IMR-90 (cell line): Measurements from ENCODE around the gene KCNH5. TPM values are rescaled to one million over a fixed set of nuclear protein-coding genes. Genes with fewer than 3 reads are reported as not detected.

Experiments
- ATAC-seq: fragments of 200-7000 bp; cut with Tn5 transposase; 2 replicates; pipeline ENCODE4 v1.9.1; 2020; ENCODE audit warnings: low read depth, mild to moderate bottlenecking, moderate library complexity
- BruUV-seq: library from RNA; stranded (reverse); fragments of 400-500 nt; replicated peaks from 2 replicates; lab custom pipeline; 2021; lab: Mats Ljungman, UMichigan
- CTCF ChIA-PET: fragments of 300-600 bp; formaldehyde crosslinking; extraction: SDS; loops from one replicate; lab custom pipeline; 2021; ENCODE audit warnings: antibody characterized with exemption; lab: Yijun Ruan, JAX
- POLR2A ChIA-PET: fragments of 300-600 bp; sonication (Branson Sonifier 250); formaldehyde crosslinking; loops from one replicate; lab custom pipeline; 2022; ENCODE audit warnings: antibody characterized with exemption; ENCODE audit not compliant: unreplicated experiment; lab: Charles Lee
- DNase-seq: peaks from one replicate; pipeline ENCODE4 v3.0.0; 2013
- H2AFZ ChIP-seq: replicated peaks from 2 replicates; pipeline ENCODE3; 2013; ENCODE audit warnings: low read length, mild to moderate bottlenecking; ENCODE audit not compliant: poor library complexity
- H2AK5ac ChIP-seq: 2 replicates; pipeline ENCODE4 v1.6.1; 2013; ENCODE audit warnings: low read depth, low read length, inconsistent platforms
- H2AK9ac ChIP-seq: replicated peaks from 2 replicates; pipeline ENCODE3; 2013; ENCODE audit warnings: mild to moderate bottlenecking, low read depth, low read length, moderate library complexity; ENCODE audit not compliant: poor library complexity
- H2BK120ac ChIP-seq: 2 replicates; pipeline ENCODE4 v1.6.1; 2013; ENCODE audit warnings: low read depth, low read length, inconsistent platforms
- H2BK15ac ChIP-seq: 3 replicates; pipeline ENCODE4 v1.6.1; 2013; ENCODE audit warnings: low read depth, low read length, inconsistent platforms
- H2BK20ac ChIP-seq: 2 replicates; pipeline ENCODE4 v1.6.1; 2013; ENCODE audit warnings: low read depth, mild to moderate bottlenecking, inconsistent platforms, low read length, moderate library complexity
- H2BK5ac ChIP-seq: 2 replicates; pipeline ENCODE4 v1.6.1; 2013; ENCODE audit warnings: mild to moderate bottlenecking, low read depth, low read length, inconsistent platforms; ENCODE audit not compliant: poor library complexity, severe bottlenecking
- H3K14ac ChIP-seq: replicated peaks from 2 replicates; pipeline ENCODE4 v1.6.1; 2013; ENCODE audit warnings: low read depth, low read length, inconsistent platforms
- H3K18ac ChIP-seq: 2 replicates; pipeline ENCODE4 v1.6.1; 2013; ENCODE audit warnings: low read depth, low read length, control low read depth
- H3K23ac ChIP-seq: 2 replicates; pipeline ENCODE4 v1.6.1; 2013; ENCODE audit warnings: low read depth, low read length, inconsistent platforms
- H3K27ac ChIP-seq: 2 replicates; pipeline ENCODE4 v1.5.1; 2013; ENCODE audit warnings: mild to moderate bottlenecking, control low read depth, low read length; ENCODE audit not compliant: insufficient read depth
- H3K27me3 ChIP-seq: 2 replicates; pipeline ENCODE4 v1.6.1; 2013; ENCODE audit warnings: low read length; ENCODE audit not compliant: control insufficient read depth, insufficient read depth
- H3K36me3 ChIP-seq: 2 replicates; pipeline ENCODE4 v1.6.1; 2013; ENCODE audit warnings: low read length, mixed read lengths; ENCODE audit not compliant: control insufficient read depth, insufficient read depth
- H3K4ac ChIP-seq: 2 replicates; pipeline ENCODE4 v1.6.1; 2013; ENCODE audit warnings: low read depth, low read length, inconsistent platforms
- H3K4me1 ChIP-seq: 2 replicates; pipeline ENCODE4 v1.6.1; 2013; ENCODE audit warnings: low read length, mixed read lengths; ENCODE audit not compliant: control insufficient read depth, insufficient read depth
- H3K4me2 ChIP-seq: 2 replicates; pipeline ENCODE4 v1.6.1; 2013; ENCODE audit warnings: low read depth, mild to moderate bottlenecking, control low read depth, low read length, moderate library complexity
- H3K4me3 ChIP-seq: 2 replicates; pipeline ENCODE4 v1.5.1; 2013; ENCODE audit warnings: low read depth, mild to moderate bottlenecking, control low read depth, low read length, moderate library complexity; ENCODE audit not compliant: insufficient read depth
- H3K56ac ChIP-seq: 2 replicates; pipeline ENCODE4 v1.6.1; 2013; ENCODE audit warnings: low read length, inconsistent platforms; ENCODE audit not compliant: insufficient read depth; ENCODE audit errors: extremely low read depth
- H3K79me1 ChIP-seq, 2 experiments: 2 replicates each; pipeline ENCODE4 v1.6.1; 2013; ENCODE audit warnings: low read length in 2 of 2, inconsistent platforms in 1 of 2, low read depth in 1 of 2
- H3K9ac ChIP-seq: 2 replicates; pipeline ENCODE4 v1.6.1; 2013; ENCODE audit warnings: low read depth, low read length, control low read depth
- H3K9me1 ChIP-seq: 2 replicates; pipeline ENCODE4 v1.6.1; 2013; ENCODE audit warnings: low read length, inconsistent platforms; ENCODE audit not compliant: insufficient read depth
- H3K9me3 ChIP-seq: 2 replicates; pipeline ENCODE4 v1.6.1; 2013; ENCODE audit warnings: low read length; ENCODE audit not compliant: control insufficient read depth, insufficient read depth
- H4K20me1 ChIP-seq: 2 replicates; pipeline ENCODE4 v1.6.1; 2013; ENCODE audit warnings: low read length, inconsistent platforms; ENCODE audit not compliant: insufficient read depth
- H4K5ac ChIP-seq: 2 replicates; pipeline ENCODE4 v1.6.1; 2013; ENCODE audit warnings: mild to moderate bottlenecking, low read depth, low read length, control low read depth
- H4K8ac ChIP-seq, 2 experiments: 2 replicates each; pipeline ENCODE4 v1.6.1; 2013; ENCODE audit warnings: low read depth in 2 of 2, low read length in 2 of 2, control low read depth in 1 of 2, inconsistent platforms in 1 of 2
- H4K91ac ChIP-seq: 2 replicates; pipeline ENCODE4 v1.6.1; 2013; ENCODE audit warnings: low read depth, low read length, inconsistent platforms; ENCODE audit not compliant: insufficient read depth
- CHD1 ChIP-seq: IDR thresholded peaks from 2 replicates; pipeline ENCODE4 v1.6.1; 2012; ENCODE audit warnings: low read depth, low read length, improper control_type of control experiment
- MAZ ChIP-seq: IDR thresholded peaks from 2 replicates; pipeline ENCODE4 v1.6.1; 2012; ENCODE audit warnings: low read depth, mild to moderate bottlenecking, low read length, improper control_type of control experiment, moderate library complexity, borderline replicate concordance
- MXI1 ChIP-seq: IDR thresholded peaks from 2 replicates; pipeline ENCODE4 v1.6.1; 2012; ENCODE audit warnings: low read depth, mild to moderate bottlenecking, low read length, moderate library complexity, borderline replicate concordance
- RCOR1 ChIP-seq: IDR thresholded peaks from 2 replicates; pipeline ENCODE4 v1.6.1; 2012; ENCODE audit warnings: mild to moderate bottlenecking, low read length, improper control_type of control experiment; ENCODE audit not compliant: insufficient replicate concordance
- RFX5 ChIP-seq: IDR thresholded peaks from 2 replicates; pipeline ENCODE4 v1.8.0; 2012; ENCODE audit warnings: low read depth, mild to moderate bottlenecking, low read length, moderate library complexity
- WGBS, 2 experiments: methylation state at CpG; one replicate each; pipeline versions ENCODE4 v1.1.5 to v1.1.7; 2013; ENCODE audit warnings: missing lambda C conversion rate in 2 of 2; ENCODE audit not compliant: insufficient read length in 1 of 2; ENCODE audit errors: extremely low coverage in 2 of 2; 5-methylcytosine and 5-hydroxymethylcytosine counted together
- dilution Hi-C: fragments of 300-500 bp; cut with HindIII; formaldehyde crosslinking; loops from one replicate; pipeline ENCODE4 v1.14.3; 2018; ENCODE audit warnings: low sequenced_read_pairs; ENCODE audit not compliant: unreplicated experiment
- in situ Hi-C: fragments of 300-500 bp; cut with MboI; formaldehyde crosslinking; loops from 3 replicates; pipeline ENCODE4 v1.14.3; 2019; ENCODE audit warnings: low sequenced_read_pairs, inconsistent platforms, mixed read lengths
- intact Hi-C: fragments of 100-400 bp; cut with micrococcal nuclease; formaldehyde crosslinking; loops from 2 replicates; pipeline ENCODE4 v1.10.0; 2022
- polyA plus RNA-seq, 3 experiments: library from polyadenylated mRNA; depleted of rRNA; stranded (reverse); fragments of >200 nt; gene quantifications; 2 replicates each; pipeline ENCODE4 v1.2.3, GENCODE V29; 2012; ENCODE audit warnings: low replicate concordance in 1 of 3
- total RNA-seq: library from RNA; depleted of rRNA; stranded (reverse); fragments of >200 nt; gene quantifications from 2 replicates; pipeline ENCODE4 v1.2.3, GENCODE V29; 2012
- TF ChIP-seq, protein P1 (sequence below): fragments of 150-350 bp; IDR thresholded peaks from 2 replicates; pipeline ENCODE4 v1.6.1; 2017; ENCODE audit warnings: mild to moderate bottlenecking, antibody characterized with exemption, low read length, low read depth

Gene KCNH5
- total and polyA plus RNA-seq, 2 of the 4 experiments (the other 2 are of a cell fraction): under 0.01 to 0.03 TPM

DNA sequence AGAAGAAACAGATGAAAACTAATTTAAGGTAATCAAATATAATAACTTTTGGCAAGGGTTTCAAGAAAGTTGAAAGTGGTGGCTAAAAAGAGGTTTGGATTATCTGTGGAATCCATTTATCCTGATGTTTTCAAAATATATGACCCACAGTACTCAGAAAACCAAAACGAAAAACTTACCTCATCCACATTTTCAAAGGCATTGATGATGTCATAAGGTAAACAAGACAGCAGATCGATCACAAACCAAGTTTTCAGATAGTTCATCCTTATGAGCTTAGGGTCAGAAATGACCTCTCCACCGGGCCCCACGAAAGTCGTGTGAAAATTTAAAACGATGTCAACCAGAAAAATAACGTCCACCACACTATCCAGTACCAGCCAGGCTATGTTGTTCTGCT lies 64.6 kb downstream of the KCNH5 start:
- intact Hi-C loops: no loop called here
- H3K27me3 ChIP-seq: no peaks in the 10 kb centered on the region
- no TSS peak for BruUV-seq

More for the DNA sequence above, 64.6 kb downstream of the KCNH5 start:
- Histone ChIP-seq H2AFZ (no peak overlapping the region), H4K91ac (no peak overlapping the region), H3K27ac (no peak overlapping the region), H3K4me3 (no peak overlapping the region), H2AK9ac (no peak overlapping the region), H3K4ac (no peak overlapping the region), H3K9ac (no peak overlapping the region), H2BK15ac (no peak overlapping the region), H4K8ac (no peak overlapping the region), H2AK5ac (no peak overlapping the region), H3K14ac (no peak overlapping the region), H3K18ac (no peak overlapping the region), H3K23ac (no peak overlapping the region), H3K9me1 (no peaks in the 10 kb centered on the region), H4K20me1 (no peaks in the 10 kb centered on the region), H3K36me3 (no peaks in the 10 kb centered on the region), H2BK20ac (no peak overlapping the region), H2BK5ac (no peak overlapping the region), H3K79me1 (no peaks in the 10 kb centered on the region), H4K5ac (no peak overlapping the region), H3K9me3 (no peaks in the 10 kb centered on the region), H3K4me1 (no peaks in the 10 kb centered on the region), H3K4me2 (no peak overlapping the region), H3K56ac (no peak overlapping the region), H2BK120ac (no peak overlapping the region)
- in situ Hi-C loops: no loop called here
- POLR2A ChIA-PET: no interaction called here
- 67% methylated on average over 1 of the region's 7 CpGs; no CpG with 5 or more reads in 1 of the 2 experiments for WGBS, 2 experiments
- no peak for DNase-seq
- no peak for ATAC-seq
- CTCF ChIA-PET: no interaction called here
- TF ChIP-seq MXI1: no peak
- TF ChIP-seq, protein P1, sequence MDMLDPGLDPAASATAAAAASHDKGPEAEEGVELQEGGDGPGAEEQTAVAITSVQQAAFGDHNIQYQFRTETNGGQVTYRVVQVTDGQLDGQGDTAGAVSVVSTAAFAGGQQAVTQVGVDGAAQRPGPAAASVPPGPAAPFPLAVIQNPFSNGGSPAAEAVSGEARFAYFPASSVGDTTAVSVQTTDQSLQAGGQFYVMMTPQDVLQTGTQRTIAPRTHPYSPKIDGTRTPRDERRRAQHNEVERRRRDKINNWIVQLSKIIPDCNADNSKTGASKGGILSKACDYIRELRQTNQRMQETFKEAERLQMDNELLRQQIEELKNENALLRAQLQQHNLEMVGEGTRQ: no peak
- no peak for TF ChIP-seq RCOR1
- TF ChIP-seq MAZ: no peak
- no peak for TF ChIP-seq CHD1
- no peak for TF ChIP-seq RFX5
- dilution Hi-C loops: no loop called here
